Measurements from ENCODE around the gene SAG.

SAG gene

GRCh38 chr2:233290051-233290845, 17.4 kb upstream of the SAG start:
- DNase-seq: no peak

DNA sequence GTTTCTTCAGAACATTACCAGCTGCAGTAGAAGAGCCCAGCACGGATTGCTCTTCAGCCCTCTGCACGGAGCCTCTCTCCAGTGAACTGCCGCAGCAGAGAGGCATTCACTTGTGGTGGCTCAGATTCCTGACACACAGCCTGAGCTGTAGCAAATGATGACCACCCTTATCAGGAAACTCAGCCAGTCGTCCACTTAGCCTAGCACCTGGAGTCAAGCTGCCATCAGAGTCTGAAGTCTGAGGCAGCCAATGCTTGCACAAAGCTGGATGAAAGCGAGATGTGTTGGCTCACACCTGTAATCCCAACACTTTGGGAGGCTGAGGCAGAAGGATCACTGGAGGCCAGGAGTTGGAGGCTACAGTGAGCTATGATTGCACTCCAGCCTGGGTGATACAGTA, 11.7 kb upstream of the SAG start:
- no peak for DNase-seq

- no peak for DNase-seq
Observed at GRCh38 chr2:233297076-233297475, 10.5 kb upstream of the SAG start.

DNA sequence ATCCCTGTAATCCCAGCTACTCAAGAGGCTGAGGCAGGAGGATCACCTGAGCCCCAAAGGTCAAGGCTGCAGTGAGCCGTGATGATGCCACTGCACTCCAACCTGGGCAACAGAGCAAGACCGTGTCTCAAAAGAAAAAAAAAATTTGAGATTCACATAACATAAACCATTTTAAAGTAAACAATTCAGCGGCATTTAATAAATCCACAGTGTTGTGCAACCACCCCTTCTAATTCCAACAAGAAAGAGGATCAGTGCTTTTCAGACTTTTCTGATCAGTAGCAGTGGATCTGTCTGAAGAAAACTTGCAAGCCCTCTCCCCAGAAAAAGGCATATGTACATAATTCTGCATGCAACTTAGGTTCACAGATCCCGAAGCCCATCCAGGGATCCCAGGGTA, 7.2 kb upstream of the SAG start:
- DNase-seq: no peak

DNA sequence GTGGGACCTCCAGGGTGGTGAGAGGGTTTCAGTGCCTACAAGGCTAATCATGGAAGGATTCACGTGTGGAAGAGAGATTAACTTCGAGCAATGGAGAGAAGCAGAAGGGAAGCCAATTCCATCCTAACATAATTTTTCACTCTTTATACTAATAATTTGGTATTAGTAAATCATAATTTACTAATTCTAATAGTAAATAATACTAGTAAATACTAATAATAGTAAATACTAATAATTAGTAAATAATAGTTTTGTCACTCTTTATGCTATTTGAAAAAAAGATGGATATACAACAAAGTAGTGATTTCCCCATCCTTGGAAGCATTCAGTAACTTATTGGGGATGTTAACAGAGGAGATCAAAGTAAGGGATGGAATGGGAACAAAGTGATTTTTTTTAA, 6.4 kb upstream of the SAG start:
- DNase-seq: no peak

DNA sequence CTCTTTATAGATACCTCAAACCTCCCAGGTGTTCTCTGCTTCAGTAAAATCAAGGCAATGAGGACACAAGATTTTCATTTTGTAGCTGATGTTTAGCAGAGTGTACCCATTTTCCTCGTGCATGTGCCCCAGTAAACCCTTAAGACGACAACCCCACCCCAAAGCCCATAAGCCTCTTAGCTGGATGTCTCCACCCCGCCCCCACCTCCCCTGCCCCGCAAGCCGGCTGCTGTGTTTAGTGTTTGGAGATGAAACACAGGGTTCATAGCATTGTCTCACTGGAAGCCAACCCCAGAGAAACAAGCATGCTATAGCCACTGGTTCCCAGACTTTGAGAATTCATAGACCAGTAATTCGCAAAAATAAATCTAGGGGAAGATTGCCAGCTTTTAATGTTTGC, 5.8 kb upstream of the SAG start:
- DNase-seq: no peak

GRCh38 chr2:233303252-233303651, 4.4 kb upstream of the SAG start:
- DNase-seq: no peak

DNA sequence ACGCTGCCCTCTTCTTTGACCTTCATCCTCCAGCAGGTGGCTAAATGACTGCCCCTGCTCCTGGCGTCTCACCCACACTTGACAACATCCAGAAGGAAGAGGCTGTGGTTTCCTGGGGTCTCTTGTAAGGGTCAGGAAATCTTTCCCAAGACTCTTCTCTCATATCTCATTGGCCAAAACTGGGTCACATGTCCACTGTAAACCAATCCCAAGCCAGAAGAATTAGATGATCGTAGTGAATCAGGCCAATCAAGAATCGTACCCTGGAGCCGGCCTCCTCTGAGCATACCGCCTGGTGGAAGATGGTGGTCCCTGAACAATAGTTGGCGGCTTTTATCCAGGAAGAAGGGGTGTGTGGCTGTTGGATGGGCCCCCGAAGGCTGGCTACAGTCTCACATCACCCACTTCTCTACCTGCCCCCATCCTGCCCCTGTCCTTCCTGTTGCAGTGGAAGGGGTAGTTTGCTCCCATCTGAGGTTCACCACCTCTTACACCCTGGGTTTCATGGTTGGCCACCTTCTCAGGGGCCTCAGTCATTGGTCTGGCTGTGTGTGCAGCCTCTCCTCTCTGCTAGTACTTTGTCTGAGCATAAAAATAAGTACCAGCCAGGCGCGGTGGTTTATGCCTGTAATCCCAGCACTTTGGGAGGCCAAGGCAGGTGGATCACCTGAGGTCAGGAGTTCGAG, 3.8 kb downstream of the SAG start:
- DNase-seq: no peak

- DNase-seq: no peak
Observed at GRCh38 chr2:233312874-233313273, 5.3 kb downstream of the SAG start.

GRCh38 chr2:233314180-233314925, 6.7 kb downstream of the SAG start:
- DNase-seq: no peak

GRCh38 chr2:233317196-233317943, 9.8 kb downstream of the SAG start:
- DNase-seq: no peak

- no peak for DNase-seq
Observed at GRCh38 chr2:233319256-233319655, 11.6 kb downstream of the SAG start.

- DNase-seq: no peak
Observed at GRCh38 chr2:233320470-233320869, 12.9 kb downstream of the SAG start.

DNA sequence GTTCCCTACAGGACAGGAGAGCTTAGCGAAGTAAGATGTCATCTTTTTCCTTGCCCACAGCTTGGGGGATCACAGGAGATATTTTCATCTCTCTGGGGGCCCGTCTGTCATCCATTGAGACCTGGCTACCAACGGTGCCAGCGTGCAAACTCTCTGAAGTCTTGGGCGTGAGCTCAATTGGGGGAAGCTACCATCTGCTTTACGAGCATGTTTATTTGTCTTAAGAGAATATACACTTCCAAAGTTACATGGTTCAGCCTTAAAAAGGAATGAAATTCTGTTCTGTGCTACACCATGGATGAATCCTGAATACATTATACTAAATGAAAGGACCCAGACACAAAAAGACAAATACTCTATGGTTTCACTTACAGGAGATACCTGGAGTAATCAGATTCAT, 13.6 kb downstream of the SAG start:
- no peak for DNase-seq

DNA sequence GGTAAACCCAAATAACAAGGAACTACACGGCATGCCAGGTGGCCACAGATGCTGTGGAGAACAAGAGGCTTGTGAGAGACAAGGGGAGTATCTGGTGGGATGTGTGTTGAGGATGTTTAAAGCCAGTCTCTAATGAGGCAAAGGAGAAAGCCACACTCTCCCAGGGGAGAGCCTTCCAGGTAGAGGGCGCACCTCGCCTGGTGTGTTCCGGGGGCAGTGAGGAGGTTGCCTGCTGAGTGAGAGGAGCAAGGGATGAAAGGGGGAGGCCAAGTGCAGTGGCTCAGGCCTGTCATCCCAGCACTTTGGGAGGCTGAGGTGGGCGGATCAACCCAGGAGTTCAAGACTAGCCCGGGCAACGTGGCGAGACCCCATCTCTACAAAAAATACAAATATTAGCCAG, 16.2 kb downstream of the SAG start:
- DNase-seq: no peak

- DNase-seq: no peak
Observed at GRCh38 chr2:233325256-233325655, 17.6 kb downstream of the SAG start.

DNA sequence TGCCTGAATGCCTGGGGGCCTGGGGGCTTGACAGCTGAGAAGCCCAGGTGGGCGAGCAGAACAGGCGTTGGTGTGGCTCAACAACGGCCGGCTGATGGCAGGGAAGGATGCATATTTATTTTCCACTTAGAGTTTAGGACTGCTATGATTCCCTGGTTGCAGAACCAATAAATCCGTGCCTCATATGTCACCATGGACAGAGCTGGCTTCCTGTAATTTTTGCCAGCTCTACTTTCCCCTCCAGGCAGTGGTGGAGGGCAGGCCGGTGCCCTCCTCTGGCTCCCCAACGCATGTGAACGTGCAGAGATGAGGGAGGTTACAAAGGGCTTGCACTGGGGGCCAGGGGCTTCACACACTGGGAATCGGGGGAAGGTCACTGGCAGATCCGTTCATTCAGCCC, 18.2 kb downstream of the SAG start:
- no peak for DNase-seq

- no peak for DNase-seq
Observed at GRCh38 chr2:233326500-233326899, 18.9 kb downstream of the SAG start.

GRCh38 chr2:233328922-233329321, 21.3 kb downstream of the SAG start:
- DNase-seq: no peak

- DNase-seq: no peak
Observed at GRCh38 chr2:233329489-233330135, 22.0 kb downstream of the SAG start.

- peak; percentile 93 to 94 for DNase-seq
Observed at GRCh38 chr2:233331536-233331935, 23.9 kb downstream of the SAG start.

- no peak for DNase-seq
Observed at GRCh38 chr2:233332125-233332524, 24.5 kb downstream of the SAG start.

DNA sequence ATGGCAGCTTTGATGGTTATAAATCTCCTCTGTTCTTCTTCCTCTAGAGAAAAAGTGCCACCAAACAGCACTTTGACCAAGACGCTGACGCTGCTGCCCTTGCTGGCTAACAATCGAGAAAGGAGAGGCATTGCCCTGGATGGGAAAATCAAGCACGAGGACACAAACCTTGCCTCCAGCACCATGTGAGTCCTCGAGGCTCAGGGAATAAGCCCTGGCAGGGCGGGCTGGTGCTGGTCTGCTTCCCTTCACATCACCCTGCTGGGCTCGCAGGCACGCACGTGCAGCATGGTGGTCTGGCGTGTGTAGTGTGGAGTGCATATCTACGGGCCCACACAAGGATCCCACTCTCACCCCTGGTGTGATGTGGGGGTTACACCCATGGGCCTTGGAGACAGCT, 27.3 kb downstream of the SAG start:
- DNase-seq: no peak

Data from Kasumi-1 (cell line).